CD4-positive, alpha-beta T cell treated with Interleukin-15 for 1 hour (primary cell): ENCODE measurements around the gene GRHL1.
"Not testable (repeated sequence)": the region's sequence is repeated elsewhere in the genome, so short reads cannot be mapped to it uniquely, and the experiment has no call there.

Source experiments
- DNase-seq: peaks from one replicate; pipeline ENCODE4 v3.0.0-alpha.2; 2020

The GRHL1 gene, protein sequence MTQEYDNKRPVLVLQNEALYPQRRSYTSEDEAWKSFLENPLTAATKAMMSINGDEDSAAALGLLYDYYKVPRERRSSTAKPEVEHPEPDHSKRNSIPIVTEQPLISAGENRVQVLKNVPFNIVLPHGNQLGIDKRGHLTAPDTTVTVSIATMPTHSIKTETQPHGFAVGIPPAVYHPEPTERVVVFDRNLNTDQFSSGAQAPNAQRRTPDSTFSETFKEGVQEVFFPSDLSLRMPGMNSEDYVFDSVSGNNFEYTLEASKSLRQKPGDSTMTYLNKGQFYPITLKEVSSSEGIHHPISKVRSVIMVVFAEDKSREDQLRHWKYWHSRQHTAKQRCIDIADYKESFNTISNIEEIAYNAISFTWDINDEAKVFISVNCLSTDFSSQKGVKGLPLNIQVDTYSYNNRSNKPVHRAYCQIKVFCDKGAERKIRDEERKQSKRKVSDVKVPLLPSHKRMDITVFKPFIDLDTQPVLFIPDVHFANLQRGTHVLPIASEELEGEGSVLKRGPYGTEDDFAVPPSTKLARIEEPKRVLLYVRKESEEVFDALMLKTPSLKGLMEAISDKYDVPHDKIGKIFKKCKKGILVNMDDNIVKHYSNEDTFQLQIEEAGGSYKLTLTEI

DNA sequence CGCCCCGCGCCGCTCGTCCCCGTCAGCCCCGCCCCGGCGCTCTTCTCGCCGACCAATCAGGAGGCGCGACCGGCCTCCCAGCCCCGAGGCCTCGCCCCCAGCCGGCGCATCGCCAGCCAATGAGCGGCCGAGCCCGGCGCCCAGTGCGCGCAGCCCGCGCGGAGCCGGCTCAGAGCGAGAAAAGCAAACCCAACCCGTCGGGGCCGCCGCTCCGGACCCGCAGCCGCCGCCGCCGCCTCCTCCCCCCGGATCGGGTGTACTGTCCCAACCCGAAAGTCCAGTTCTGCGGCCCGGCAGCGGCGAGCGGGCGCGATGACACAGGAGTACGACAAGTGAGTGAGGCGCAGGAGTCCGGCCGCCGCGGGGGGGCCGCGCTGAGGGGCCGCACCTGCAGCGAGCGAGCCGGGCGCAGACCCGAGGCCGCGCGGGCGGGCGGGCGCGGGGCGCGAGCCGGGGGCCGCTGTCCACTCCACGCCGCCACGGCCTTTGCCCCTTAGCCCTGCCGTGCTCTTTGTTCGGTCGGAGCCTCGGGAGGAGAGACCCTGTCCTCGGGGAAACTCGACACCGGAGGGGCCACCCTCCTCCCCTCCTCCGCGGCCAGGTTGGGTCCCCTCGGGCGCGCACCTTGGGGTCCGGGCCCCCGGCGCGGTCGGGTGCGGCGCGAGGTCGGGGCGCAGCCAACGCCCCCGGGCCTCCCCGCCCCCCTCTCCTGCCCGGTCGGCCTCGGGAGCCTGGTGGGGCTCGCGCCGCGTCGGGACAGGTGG lies at the start of gene GRHL1:
TSS of gene GRHL1 (plus strand) at position 172 of the 764 bp plus-strand sequence. CDS start at position 313, 141 bp downstream.
- peak; percentile 92 for DNase-seq

GRCh38 chr2:9905413-9905812 lies 46.1 kb upstream of the GRHL1 start:
- no peak for DNase-seq

DNA sequence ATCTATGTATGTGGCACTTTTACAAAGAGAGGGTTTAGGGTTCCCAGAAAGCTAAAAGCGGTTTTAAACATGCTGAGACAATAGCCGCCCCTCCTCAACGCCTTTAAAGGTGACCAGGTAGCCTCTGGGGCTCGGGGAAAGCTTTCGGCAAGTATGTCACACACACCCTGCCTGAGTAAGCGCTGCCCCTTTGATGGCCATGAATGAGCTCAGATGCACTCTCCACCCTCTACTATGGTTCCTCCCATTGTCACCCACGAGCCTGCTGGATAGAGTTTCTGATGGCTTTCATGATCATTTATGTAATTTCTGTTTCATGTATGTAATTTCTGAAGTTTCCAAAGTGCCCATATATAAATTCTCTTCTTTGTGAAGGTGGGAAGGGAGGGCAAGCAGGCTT lies 44.1 kb upstream of the GRHL1 start:
- DNase-seq, result no peak

GRCh38 chr2:9908639-9909038 lies 42.9 kb upstream of the GRHL1 start:
- no peak for DNase-seq

GRCh38 chr2:9909106-9909505 lies 42.4 kb upstream of the GRHL1 start:
- no peak for DNase-seq

DNA sequence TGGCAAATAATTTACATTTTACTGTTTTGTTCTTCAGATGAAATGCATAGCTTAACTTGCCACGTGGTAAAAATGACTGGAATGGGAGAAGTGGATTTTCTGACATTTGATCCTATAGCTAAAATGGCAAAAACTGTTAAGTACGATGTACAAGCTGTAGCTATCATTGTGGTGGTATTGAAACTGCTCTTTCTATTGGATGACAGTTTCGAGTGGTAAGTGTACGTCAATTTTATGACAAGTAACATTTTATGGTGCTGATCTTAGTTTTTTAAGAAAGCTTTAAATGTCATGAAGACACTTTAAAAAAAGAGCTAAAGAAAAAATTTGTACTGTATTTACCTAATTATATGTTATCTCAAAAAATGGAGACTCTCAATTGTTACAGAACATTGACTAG lies 40.8 kb upstream of the GRHL1 start:
- no peak for DNase-seq

GRCh38 chr2:9912468-9912867 lies 39.0 kb upstream of the GRHL1 start:
- DNase-seq, result no peak

- DNase-seq, result no peak
Observed at GRCh38 chr2:9914384-9915065, 37.0 kb upstream of the GRHL1 start.

DNA sequence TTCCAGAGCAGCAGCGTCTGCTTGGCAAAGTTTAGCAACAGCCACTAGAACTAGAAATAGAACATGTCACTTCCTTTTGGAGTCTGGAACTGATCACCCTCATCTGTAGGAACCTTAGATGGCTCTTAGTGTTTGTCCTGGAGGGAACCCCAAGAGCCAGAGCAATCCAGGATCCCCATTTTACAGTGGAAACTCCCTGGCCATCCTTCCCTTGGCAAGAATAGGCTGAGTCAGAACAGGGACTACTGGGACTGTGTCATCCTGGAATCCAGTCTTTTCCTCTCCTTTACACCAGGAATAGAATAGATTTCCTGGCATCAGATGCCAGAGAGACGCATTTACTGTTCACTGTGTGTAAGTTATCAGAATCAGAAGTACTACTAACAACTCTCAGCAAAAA lies 33.2 kb upstream of the GRHL1 start:
- DNase-seq, result no peak

- no peak for DNase-seq
Observed at GRCh38 chr2:9919512-9919911, 32.0 kb upstream of the GRHL1 start.

- DNase-seq, result not testable (repeated sequence)
Observed at GRCh38 chr2:9927020-9927419, 24.5 kb upstream of the GRHL1 start.

GRCh38 chr2:9937258-9937657 lies 14.2 kb upstream of the GRHL1 start:
- no peak for DNase-seq

DNA sequence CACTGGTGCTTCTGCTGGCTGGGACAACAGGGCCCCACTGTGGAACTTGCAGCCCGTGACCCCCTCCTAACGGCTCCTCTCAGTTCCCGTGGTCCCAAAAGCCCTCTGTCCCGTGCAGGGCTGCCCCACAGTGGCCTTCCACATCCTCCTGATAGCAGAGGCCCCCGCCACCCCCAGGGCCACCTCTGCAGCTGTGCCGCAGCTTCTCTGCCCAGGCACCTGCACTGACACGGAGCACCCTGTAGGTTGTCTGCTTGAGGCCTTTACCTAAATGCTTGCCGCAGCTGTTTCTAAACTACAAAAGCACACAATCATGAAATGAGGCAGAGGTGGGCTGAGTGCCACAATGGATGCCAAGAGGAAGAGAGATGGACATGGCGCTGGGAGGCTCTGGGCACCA lies 13.5 kb upstream of the GRHL1 start:
- DNase-seq, result no peak

- no peak for DNase-seq
Observed at GRCh38 chr2:9939587-9940485, 11.7 kb upstream of the GRHL1 start.

GRCh38 chr2:9941196-9941995 lies 10.1 kb upstream of the GRHL1 start:
- DNase-seq, result no peak

- DNase-seq, result no peak
Observed at GRCh38 chr2:9941996-9942390, 9.5 kb upstream of the GRHL1 start.

- no peak for DNase-seq
Observed at GRCh38 chr2:9944330-9944758, 7.1 kb upstream of the GRHL1 start.

DNA sequence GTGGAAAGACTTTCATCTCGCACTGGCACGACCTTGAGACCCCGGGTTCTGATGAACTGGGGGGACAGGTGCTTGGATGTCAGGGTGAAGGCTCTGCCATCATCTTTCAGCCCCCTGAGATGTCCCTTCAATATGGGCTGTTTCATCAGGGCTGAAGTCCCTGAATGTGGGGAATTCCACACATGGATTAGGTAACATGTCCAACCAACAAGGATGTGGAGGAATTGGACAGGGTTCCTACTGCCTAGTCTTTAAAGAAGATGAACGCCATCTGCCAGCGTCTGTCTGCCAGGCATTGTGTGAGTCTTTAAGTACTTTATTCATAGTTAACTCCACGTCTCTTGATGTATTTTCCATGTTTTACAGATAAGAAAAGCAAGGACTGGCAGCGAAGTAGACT lies 5.9 kb upstream of the GRHL1 start:
- no peak for DNase-seq

DNA sequence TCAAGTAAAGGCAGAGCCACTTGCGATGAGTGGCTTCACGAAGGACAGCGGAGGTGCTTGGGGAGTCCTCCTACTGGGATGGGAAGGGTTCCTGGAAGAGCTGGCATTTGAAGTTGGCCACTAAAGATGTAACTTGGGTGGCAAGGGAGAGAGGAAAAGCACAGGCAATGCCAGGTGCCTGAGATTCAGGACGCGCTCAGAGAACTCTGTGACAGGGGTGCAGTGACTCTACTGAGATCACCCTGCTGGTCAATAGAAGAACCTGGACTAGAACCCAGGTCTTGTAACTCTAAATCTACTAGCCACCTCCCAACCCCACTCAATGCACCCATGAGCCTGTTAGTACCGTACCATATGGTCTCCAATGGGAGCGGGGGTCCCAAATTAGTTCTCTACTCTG lies 5.4 kb upstream of the GRHL1 start:
- no peak for DNase-seq

- no peak for DNase-seq
Observed at GRCh38 chr2:9946818-9947217, 4.7 kb upstream of the GRHL1 start.

DNA sequence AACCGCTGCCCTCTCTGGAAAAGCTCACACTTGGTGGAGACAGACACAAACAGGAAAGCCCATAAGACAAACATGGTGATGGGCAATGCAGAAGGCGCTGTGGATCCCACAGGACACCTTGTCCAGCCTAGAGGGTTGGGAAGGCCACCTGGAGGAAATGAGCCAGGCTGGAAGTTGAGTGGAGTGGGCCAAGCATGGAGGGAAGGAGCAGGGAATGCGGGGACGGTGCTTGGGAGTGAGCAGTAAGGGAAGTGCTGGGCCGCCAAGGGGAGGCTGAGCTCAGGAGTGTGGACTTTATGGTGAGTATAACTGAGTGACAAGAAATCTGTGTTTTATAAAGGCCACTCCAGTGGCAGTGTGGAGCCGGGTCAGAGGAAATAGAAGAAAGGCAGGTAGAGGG lies 2.8 kb upstream of the GRHL1 start:
- DNase-seq, result no peak
